Uterus (tissue), 2 donors: ENCODE data around the gene LRRC2.

Experiments
- CTCF ChIP-seq, 4 experiments: fragments of 200-600 bp in 2 of 4; fragments of 450-650 bp in 2 of 4; sonication (generic) in 2 of 4; IDR thresholded peaks; one replicate each; pipeline ENCODE4 v1.5.1; 2016 to 2019; ENCODE audit warnings: antibody characterized with exemption in 4 of 4, mild to moderate bottlenecking in 2 of 4, moderate library complexity in 1 of 4
- POLR2A ChIP-seq, 2 donors: fragments of 450-650 bp; IDR thresholded peaks; one replicate each; pipeline ENCODE4 v1.6.1; 2016; ENCODE audit warnings: antibody characterized with exemption in 2 of 2, mild to moderate bottlenecking in 1 of 2, moderate library complexity in 1 of 2

GRCh38 chr3:46559091-46559704 is 6.9 kb downstream of the LRRC2 start:
- TF ChIP-seq POLR2A (IDR thresholded peaks at IDR 0.05) (no peak), CTCF (IDR thresholded peaks at IDR 0.05) (no peak)
